Stimulated activated CD8-positive, alpha-beta memory T cell treated with anti-CD3 and anti-CD28 coated beads, Interleukin-7, amount 100 ng/mL, for 24 hours (primary cell): ENCODE results near the gene TP53BP2.
"Not testable (repeated sequence)": the region's sequence is repeated elsewhere in the genome, so short reads cannot be mapped to it uniquely, and the experiment has no call there.

Experiments used
- DNase-seq: peaks from one replicate; pipeline ENCODE4 v3.0.0-alpha.2; 2020; ENCODE audit warnings: low read depth

The TP53BP2 gene

GRCh38 chr1:223831755-223832636 lies 13.8 kb downstream of the TP53BP2 start:
- DNase-seq: no peak

- DNase-seq: no peak
Observed at GRCh38 chr1:223829678-223830077, 16.1 kb downstream of the TP53BP2 start.

GRCh38 chr1:223828162-223828848 lies 17.4 kb downstream of the TP53BP2 start:
- no peak for DNase-seq

GRCh38 chr1:223827193-223827663 lies 18.5 kb downstream of the TP53BP2 start:
- DNase-seq: no peak

GRCh38 chr1:223825767-223826748 lies 19.7 kb downstream of the TP53BP2 start:
- no peak for DNase-seq

- no peak for DNase-seq
Observed at GRCh38 chr1:223824712-223825111, 21.0 kb downstream of the TP53BP2 start.

- DNase-seq: no peak
Observed at GRCh38 chr1:223824287-223824686, 21.5 kb downstream of the TP53BP2 start.

- no peak for DNase-seq
Observed at GRCh38 chr1:223820971-223821370, 24.8 kb downstream of the TP53BP2 start.

- DNase-seq: no peak
Observed at GRCh38 chr1:223820515-223820858, 25.3 kb downstream of the TP53BP2 start.

- no peak for DNase-seq
Observed at GRCh38 chr1:223819730-223820514, 25.8 kb downstream of the TP53BP2 start.

- DNase-seq: not testable (repeated sequence)
Observed at GRCh38 chr1:223817265-223817664, 28.5 kb downstream of the TP53BP2 start.

GRCh38 chr1:223815865-223816264 lies 29.9 kb downstream of the TP53BP2 start:
- no peak for DNase-seq

- DNase-seq: no peak
Observed at GRCh38 chr1:223815020-223815853, 30.5 kb downstream of the TP53BP2 start.

GRCh38 chr1:223813645-223814044 lies 32.1 kb downstream of the TP53BP2 start:
- DNase-seq: no peak

- no peak for DNase-seq
Observed at GRCh38 chr1:223811634-223812101, 34.1 kb downstream of the TP53BP2 start.

- DNase-seq: no peak
Observed at GRCh38 chr1:223810586-223810985, 35.2 kb downstream of the TP53BP2 start.

GRCh38 chr1:223809905-223810304 lies 35.8 kb downstream of the TP53BP2 start:
- not testable (repeated sequence) for DNase-seq

- no peak for DNase-seq
Observed at GRCh38 chr1:223803211-223803610, 42.5 kb downstream of the TP53BP2 start.

- DNase-seq: no peak
Observed at GRCh38 chr1:223802602-223803001, 43.1 kb downstream of the TP53BP2 start.

- no peak for DNase-seq
Observed at GRCh38 chr1:223802032-223802431, 43.7 kb downstream of the TP53BP2 start.
